ENCODE measurements around the gene LARP7. TPM values are rescaled to one million over a fixed set of nuclear protein-coding genes. Genes with fewer than 3 reads are reported as not detected.

Gene LARP7
- total RNA-seq, 1 experiment from 2014 or later, result 36.3 TPM

- Mint-ChIP-seq H3K9me3 (ENCODE audit: unreplicated experiment) (no peaks in the 10 kb centered on the region), H3K27ac (ENCODE audit: low read depth, unreplicated experiment) (no peak overlapping the region), H3K27me3 (ENCODE audit: insufficient read depth, unreplicated experiment) (no peaks in the 10 kb centered on the region), H3K4me1 (ENCODE audit: insufficient read depth, unreplicated experiment) (no peaks in the 10 kb centered on the region), H3K4me3 (ENCODE audit: unreplicated experiment) (no peak overlapping the region), H3K36me3 (ENCODE audit: insufficient read depth, unreplicated experiment) (no peaks in the 10 kb centered on the region)
- BruUV-seq (replicated peaks), result no TSS peak
- intact Hi-C loops (cut with micrococcal nuclease), result no loop called here
- ChIA-PET CTCF (no interaction called here), POLR2A (no interaction called here)
- no peak for TF ChIP-seq CTCF (IDR thresholded peaks at IDR 0.05; ENCODE audit: unreplicated experiment)
- no peak for DNase-seq (ENCODE audit: unreplicated experiment)
These were observed 40.7 kb downstream of the LARP7 start for GRCh38 chr4:112677519-112678091.

GRCh38 chr4:112680996-112681395 lies 44.1 kb downstream of the LARP7 start:
- Mint-ChIP-seq H3K27ac (ENCODE audit: low read depth, unreplicated experiment) (no peak overlapping the region), H3K36me3 (ENCODE audit: insufficient read depth, unreplicated experiment) (no peaks in the 10 kb centered on the region), H3K9me3 (ENCODE audit: unreplicated experiment) (no peaks in the 10 kb centered on the region), H3K27me3 (ENCODE audit: insufficient read depth, unreplicated experiment) (no peaks in the 10 kb centered on the region), H3K4me3 (ENCODE audit: unreplicated experiment) (no peak overlapping the region), H3K4me1 (ENCODE audit: insufficient read depth, unreplicated experiment) (no peaks in the 10 kb centered on the region)
- CTCF ChIA-PET, result interaction anchor here (0.6 to 1.5 kb wide), 5 partner anchors 17 to 267 kb away, joined by 3 to 4 read pairs (median 3); no protein-coding TSS in a partner anchor
- intact Hi-C loops (cut with micrococcal nuclease), result no loop called here
- no peak for TF ChIP-seq CTCF (IDR thresholded peaks at IDR 0.05; ENCODE audit: unreplicated experiment)
- no peak for DNase-seq (ENCODE audit: unreplicated experiment)
- POLR2A ChIA-PET, result no interaction called here
- no TSS peak for BruUV-seq (replicated peaks)

- Mint-ChIP-seq H3K9me3 (ENCODE audit: unreplicated experiment) (no peaks in the 10 kb centered on the region), H3K27ac (ENCODE audit: low read depth, unreplicated experiment) (no peak overlapping the region), H3K4me1 (ENCODE audit: insufficient read depth, unreplicated experiment) (no peaks in the 10 kb centered on the region), H3K4me3 (ENCODE audit: unreplicated experiment) (no peak overlapping the region), H3K36me3 (ENCODE audit: insufficient read depth, unreplicated experiment) (no peaks in the 10 kb centered on the region), H3K27me3 (ENCODE audit: insufficient read depth, unreplicated experiment) (no peaks in the 10 kb centered on the region)
- DNase-seq (ENCODE audit: unreplicated experiment), result no peak
- POLR2A ChIA-PET, result no interaction called here
- no peak for TF ChIP-seq CTCF (IDR thresholded peaks at IDR 0.05; ENCODE audit: unreplicated experiment)
- BruUV-seq (replicated peaks), result no TSS peak
- intact Hi-C loops (cut with micrococcal nuclease), result no loop called here
- CTCF ChIA-PET, result interaction anchor here (1.3 to 2.1 kb wide), 2 partner anchors 72 to 366 kb away, joined by 4 to 6 read pairs; no protein-coding TSS in a partner anchor
These were observed 56.6 kb downstream of the LARP7 start for GRCh38 chr4:112693507-112693906.

- no peak overlapping the region for H3K4me3 Mint-ChIP-seq (ENCODE audit: unreplicated experiment)
- no peak for TF ChIP-seq CTCF (IDR thresholded peaks at IDR 0.05; ENCODE audit: unreplicated experiment)
- no peak for DNase-seq (ENCODE audit: unreplicated experiment)
- peaks cover 7% of the 10 kb centered on the region for H3K36me3 Mint-ChIP-seq (ENCODE audit: insufficient read depth, unreplicated experiment)
- H3K27me3 Mint-ChIP-seq (ENCODE audit: insufficient read depth, unreplicated experiment), result peaks cover 16% of the 10 kb centered on the region
- H3K27ac Mint-ChIP-seq (ENCODE audit: low read depth, unreplicated experiment), result no peak overlapping the region
- no peaks in the 10 kb centered on the region for H3K4me1 Mint-ChIP-seq (ENCODE audit: insufficient read depth, unreplicated experiment)
- ChIA-PET POLR2A (no interaction called here), CTCF (no interaction called here)
- intact Hi-C loops (cut with micrococcal nuclease), result no loop called here
- H3K9me3 Mint-ChIP-seq (ENCODE audit: unreplicated experiment), result no peaks in the 10 kb centered on the region
- BruUV-seq (replicated peaks), result no TSS peak
These were observed 63.7 kb downstream of the LARP7 start for GRCh38 chr4:112700679-112701078.
